GM19397 (cell line): ENCODE results near the gene FBXO42.
"Not testable (repeated sequence)": the region's sequence is repeated elsewhere in the genome, so short reads cannot be mapped to it uniquely, and the experiment has no call there.

Experiments used
- ATAC-seq: cut with Tn5 transposase; IDR thresholded peaks from one replicate; pipeline ENCODE4 v1.9.1; 2021; ENCODE audit warnings: mild to moderate bottlenecking, moderate library complexity; ENCODE audit not compliant: unreplicated experiment

Gene FBXO42

GRCh38 chr1:16222716-16223115, 129.6 kb downstream of the FBXO42 start:
- ATAC-seq = not testable (repeated sequence)

- ATAC-seq = no peak
Observed at GRCh38 chr1:16221499-16221898, 130.8 kb downstream of the FBXO42 start.

- ATAC-seq = no peak
Observed at GRCh38 chr1:16219968-16220500, 132.2 kb downstream of the FBXO42 start.

GRCh38 chr1:16218674-16219071, 133.6 kb downstream of the FBXO42 start:
- ATAC-seq = no peak

GRCh38 chr1:16218014-16218673, 134.1 kb downstream of the FBXO42 start:
- ATAC-seq = no peak

GRCh38 chr1:16217061-16217785, 135.1 kb downstream of the FBXO42 start:
- peak; percentile 88 for ATAC-seq

- ATAC-seq = no peak
Observed at GRCh38 chr1:16215882-16216753, 136.2 kb downstream of the FBXO42 start.

GRCh38 chr1:16215240-16215639, 137.0 kb downstream of the FBXO42 start:
- ATAC-seq = not testable (repeated sequence)

- not testable (repeated sequence) for ATAC-seq
Observed at GRCh38 chr1:16213544-16213943, 138.7 kb downstream of the FBXO42 start.

- ATAC-seq = no peak
Observed at GRCh38 chr1:16213013-16213412, 139.3 kb downstream of the FBXO42 start.

- no peak for ATAC-seq
Observed at GRCh38 chr1:16212251-16212961, 139.9 kb downstream of the FBXO42 start, which contains the start of gene ARHGEF19. ARHGEF19 (minus strand) TSS chr1:16212652; CDS start chr1:16209054, 3,598 bp downstream.

GRCh38 chr1:16211824-16212223, 140.5 kb downstream of the FBXO42 start:
- ATAC-seq = no peak

GRCh38 chr1:16210581-16210980, 141.7 kb downstream of the FBXO42 start:
- no peak for ATAC-seq

GRCh38 chr1:16209847-16210407, 142.4 kb downstream of the FBXO42 start:
- ATAC-seq = no peak

- ATAC-seq = no peak
Observed at GRCh38 chr1:16209132-16209846, 143.0 kb downstream of the FBXO42 start.

GRCh38 chr1:16208270-16208987, 143.9 kb downstream of the FBXO42 start:
- no peak for ATAC-seq

GRCh38 chr1:16207318-16208269, 144.7 kb downstream of the FBXO42 start:
- no peak for ATAC-seq
